ENCODE data around the gene TOM1L1.

TOM1L1 gene

GRCh38 chr17:54902611-54903010, 2.0 kb downstream of the TOM1L1 start:
- in situ Hi-C loops (cut with MboI; ENCODE audit: low pct_unique_long_range_greater_than_20kb, low sequenced_read_pairs, unreplicated experiment): no loop called here
- TF ChIP-seq CTCF (IDR thresholded peaks at IDR 0.05; ENCODE audit: extremely low read depth, insufficient read depth, missing control alignments): no peak
- no peak for DNase-seq (ENCODE audit: low spot score)

- DNase-seq (ENCODE audit: low spot score): no peak
- in situ Hi-C loops (cut with MboI; ENCODE audit: low pct_unique_long_range_greater_than_20kb, low sequenced_read_pairs, unreplicated experiment): no loop called here
- TF ChIP-seq CTCF (IDR thresholded peaks at IDR 0.05; ENCODE audit: extremely low read depth, insufficient read depth, missing control alignments): no peak
Observed at GRCh38 chr17:54903375-54903774, 2.7 kb downstream of the TOM1L1 start.

GRCh38 chr17:54906683-54907082, 6.0 kb downstream of the TOM1L1 start:
- in situ Hi-C loops (cut with MboI; ENCODE audit: low pct_unique_long_range_greater_than_20kb, low sequenced_read_pairs, unreplicated experiment): no loop called here
- no peak for TF ChIP-seq CTCF (IDR thresholded peaks at IDR 0.05; ENCODE audit: extremely low read depth, insufficient read depth, missing control alignments)
- DNase-seq (ENCODE audit: low spot score): no peak

GRCh38 chr17:54907376-54907775, 6.7 kb downstream of the TOM1L1 start:
- no peak for DNase-seq (ENCODE audit: low spot score)
- TF ChIP-seq CTCF (IDR thresholded peaks at IDR 0.05; ENCODE audit: extremely low read depth, insufficient read depth, missing control alignments): no peak
- in situ Hi-C loops (cut with MboI; ENCODE audit: low pct_unique_long_range_greater_than_20kb, low sequenced_read_pairs, unreplicated experiment): no loop called here

GRCh38 chr17:54909766-54910165, 9.1 kb downstream of the TOM1L1 start:
- in situ Hi-C loops (cut with MboI; ENCODE audit: low pct_unique_long_range_greater_than_20kb, low sequenced_read_pairs, unreplicated experiment): no loop called here
- no peak for DNase-seq (ENCODE audit: low spot score)
- TF ChIP-seq CTCF (IDR thresholded peaks at IDR 0.05; ENCODE audit: extremely low read depth, insufficient read depth, missing control alignments): no peak

- TF ChIP-seq CTCF (IDR thresholded peaks at IDR 0.05; ENCODE audit: extremely low read depth, insufficient read depth, missing control alignments): no peak
- in situ Hi-C loops (cut with MboI; ENCODE audit: low pct_unique_long_range_greater_than_20kb, low sequenced_read_pairs, unreplicated experiment): no loop called here
- no peak for DNase-seq (ENCODE audit: low spot score)
Observed at GRCh38 chr17:54916721-54917120, 16.1 kb downstream of the TOM1L1 start.

GRCh38 chr17:54919425-54919824, 18.8 kb downstream of the TOM1L1 start:
- TF ChIP-seq CTCF (IDR thresholded peaks at IDR 0.05; ENCODE audit: extremely low read depth, insufficient read depth, missing control alignments): no peak
- no peak for DNase-seq (ENCODE audit: low spot score)
- in situ Hi-C loops (cut with MboI; ENCODE audit: low pct_unique_long_range_greater_than_20kb, low sequenced_read_pairs, unreplicated experiment): no loop called here
